Progenitor cell of endocrine pancreas (in vitro differentiated cells): ENCODE measurements around the gene UBL4B. TPM values are rescaled to one million over a fixed set of nuclear protein-coding genes. Genes with fewer than 3 reads are reported as not detected.

ENCODE experiments used
- DNase-seq: peaks from one replicate; pipeline ENCODE4 v3.0.0; 2021; ENCODE audit warnings: low spot score; ENCODE audit not compliant: unreplicated experiment
- H3K27ac Mint-ChIP-seq: 2 replicates; pipeline ENCODE4 v1.8.0; 2021; ENCODE audit warnings: mild to moderate bottlenecking, moderate library complexity, mixed read lengths
- H3K27me3 Mint-ChIP-seq: 2 replicates; pipeline ENCODE4 v1.8.0; 2021; ENCODE audit warnings: mixed read lengths
- H3K36me3 Mint-ChIP-seq: 2 replicates; pipeline ENCODE4 v1.8.0; 2022; ENCODE audit warnings: mixed read lengths; ENCODE audit not compliant: insufficient read depth
- H3K4me1 Mint-ChIP-seq: 2 replicates; pipeline ENCODE4 v1.8.0; 2021; ENCODE audit warnings: low read depth, mixed read lengths
- H3K4me3 Mint-ChIP-seq: 2 replicates; pipeline ENCODE4 v1.8.0; 2021; ENCODE audit warnings: low read depth, mild to moderate bottlenecking, moderate library complexity, mixed read lengths
- H3K9me3 Mint-ChIP-seq: 2 replicates; pipeline ENCODE4 v1.8.0; 2021; ENCODE audit warnings: low read depth, mixed read lengths
- CTCF ChIP-seq: fragments of 200-600 bp; sonication (generic); IDR thresholded peaks from one replicate; pipeline ENCODE4 v1.5.0; 2021; ENCODE audit warnings: antibody characterized with exemption, mild to moderate bottlenecking; ENCODE audit not compliant: unreplicated experiment
- total RNA-seq: library from RNA; stranded (reverse); gene quantifications from 2 replicates; pipeline ENCODE4 v1.2.1, GENCODE V29; 2021

The UBL4B gene
- total RNA-seq, 1 donor from 2014 or later: not detected

DNA sequence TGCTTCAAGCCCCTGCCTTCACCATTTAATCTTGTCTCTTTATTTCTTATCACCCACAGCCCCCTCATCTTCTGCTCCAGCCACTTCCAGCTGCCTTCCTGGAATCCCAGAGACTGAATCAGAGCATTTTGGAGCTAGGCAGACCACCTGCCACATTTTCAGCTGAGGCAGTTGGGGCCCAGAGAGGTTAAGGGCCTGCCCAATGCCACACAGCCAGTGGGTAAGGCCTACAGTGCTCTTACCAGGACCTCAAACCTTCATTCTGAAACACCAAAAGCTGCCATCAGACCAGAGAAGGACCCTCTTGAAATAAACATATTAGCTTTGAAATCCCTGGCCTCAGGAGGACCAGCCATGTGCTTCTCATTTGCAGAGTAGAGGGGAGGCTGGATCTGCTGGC, 20.4 kb downstream of the UBL4B start:
- Mint-ChIP-seq H3K4me1 (peaks cover 4% of the 10 kb centered on the region), H3K9me3 (no peaks in the 10 kb centered on the region), H3K4me3 (no peak overlapping the region), H3K27me3 (peaks cover 74% of the 10 kb centered on the region), H3K27ac (no peak overlapping the region), H3K36me3 (no peaks in the 10 kb centered on the region)
- DNase-seq: no peak
- no peak for TF ChIP-seq CTCF

DNA sequence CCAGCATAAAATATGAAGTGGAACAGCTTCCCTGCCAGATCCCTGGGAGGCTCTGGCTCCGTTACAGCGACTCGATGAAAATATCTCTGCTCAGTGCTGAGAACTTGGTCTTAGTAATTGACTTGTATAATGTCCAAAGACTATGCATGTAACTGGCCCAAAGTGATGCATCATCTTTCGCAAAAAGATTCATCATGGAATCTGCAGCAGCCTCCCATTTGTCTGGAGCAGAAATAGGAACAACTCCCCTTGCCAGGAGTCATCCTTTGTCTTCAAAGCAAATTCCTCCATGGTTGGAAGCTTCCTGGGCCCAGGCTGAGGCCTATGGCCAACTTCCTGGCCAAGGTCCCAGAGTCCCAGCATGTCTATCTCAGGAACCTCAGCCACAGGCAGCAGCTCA, 21.2 kb downstream of the UBL4B start:
- no peak overlapping the region for H3K27ac Mint-ChIP-seq
- H3K9me3 Mint-ChIP-seq: no peaks in the 10 kb centered on the region
- H3K4me1 Mint-ChIP-seq: peaks cover 4% of the 10 kb centered on the region
- H3K36me3 Mint-ChIP-seq: no peaks in the 10 kb centered on the region
- H3K27me3 Mint-ChIP-seq: peaks cover 71% of the 10 kb centered on the region
- H3K4me3 Mint-ChIP-seq: no peak overlapping the region
- DNase-seq: no peak
- no peak for TF ChIP-seq CTCF

DNA sequence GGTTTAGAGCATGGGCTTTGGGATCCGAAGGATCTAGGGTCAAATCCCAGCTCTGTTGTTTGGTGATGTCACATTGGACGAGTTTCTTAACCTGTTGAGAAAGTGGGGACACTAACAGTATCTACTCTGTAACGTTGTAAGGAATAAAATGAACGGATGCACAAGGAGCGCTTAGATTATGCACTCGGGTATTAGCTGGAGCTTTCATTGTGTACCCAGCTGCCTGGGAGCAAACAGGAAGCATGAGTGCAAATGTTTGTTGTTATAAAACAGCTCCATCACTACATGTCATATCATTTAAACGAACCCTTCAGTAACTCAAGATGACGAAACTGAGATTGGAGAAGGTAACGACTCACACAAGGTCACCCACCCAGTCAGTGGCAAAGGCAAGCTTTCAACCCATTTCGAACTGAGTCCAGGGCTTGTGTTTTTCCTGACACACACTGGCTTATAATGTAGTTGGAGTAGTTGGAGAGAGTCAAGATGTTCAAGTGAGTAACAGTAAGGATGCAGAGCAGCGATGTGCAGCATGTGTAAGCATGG, 21.9 kb downstream of the UBL4B start:
- TF ChIP-seq CTCF: no peak
- Mint-ChIP-seq H3K4me1 (peaks cover 4% of the 10 kb centered on the region), H3K4me3 (no peak overlapping the region), H3K27ac (no peak overlapping the region), H3K27me3 (peaks cover 68% of the 10 kb centered on the region), H3K36me3 (no peaks in the 10 kb centered on the region), H3K9me3 (no peaks in the 10 kb centered on the region)
- DNase-seq: no peak

GRCh38 chr1:110135246-110135645, 23.0 kb downstream of the UBL4B start:
- Mint-ChIP-seq H3K36me3 (peaks cover 1% of the 10 kb centered on the region), H3K27me3 (peaks cover 63% of the 10 kb centered on the region), H3K4me3 (no peak overlapping the region), H3K27ac (no peak overlapping the region), H3K4me1 (peaks cover 4% of the 10 kb centered on the region), H3K9me3 (peaks cover 2% of the 10 kb centered on the region)
- TF ChIP-seq CTCF: no peak
- no peak for DNase-seq

- peaks cover 60% of the 10 kb centered on the region for H3K27me3 Mint-ChIP-seq
- peaks cover 4% of the 10 kb centered on the region for H3K4me1 Mint-ChIP-seq
- H3K27ac Mint-ChIP-seq: no peak overlapping the region
- peaks cover 1% of the 10 kb centered on the region for H3K36me3 Mint-ChIP-seq
- no peak overlapping the region for H3K4me3 Mint-ChIP-seq
- no peak for TF ChIP-seq CTCF
- DNase-seq: no peak
- peaks cover 4% of the 10 kb centered on the region for H3K9me3 Mint-ChIP-seq
These were observed 23.4 kb downstream of the UBL4B start for GRCh38 chr1:110135666-110136065.
